Parathyroid adenoma (tissue), 2 donors: ENCODE measurements around the gene CHST11.

Source experiments
- H2AFZ ChIP-seq: fragments of 300-600 bp; sonication (generic); one replicate; pipeline ENCODE4 v1.7.0; 2017; ENCODE audit warnings: antibody characterized with exemption, mild to moderate bottlenecking
- H3K27ac ChIP-seq: fragments of 300-600 bp; sonication (generic); one replicate; pipeline ENCODE4 v1.7.0; 2017
- H3K27me3 ChIP-seq: fragments of 300-600 bp; sonication (generic); one replicate; pipeline ENCODE4 v1.7.0; 2017; ENCODE audit warnings: low read length; ENCODE audit not compliant: control insufficient read depth, insufficient read depth
- H3K36me3 ChIP-seq: fragments of 300-600 bp; sonication (generic); one replicate; pipeline ENCODE4 v1.7.0; 2017; ENCODE audit warnings: low read length; ENCODE audit not compliant: control insufficient read depth, insufficient read depth
- H3K4me1 ChIP-seq: fragments of 300-600 bp; sonication (generic); one replicate; pipeline ENCODE4 v1.7.0; 2017; ENCODE audit warnings: control low read depth
- H3K4me2 ChIP-seq: fragments of 300-600 bp; sonication (generic); one replicate; pipeline ENCODE4 v1.7.0; 2017; ENCODE audit warnings: low read length
- H3K4me3 ChIP-seq: fragments of 300-600 bp; sonication (generic); one replicate; pipeline ENCODE4 v1.7.0; 2017; ENCODE audit warnings: low read depth, low read length
- H3K79me2 ChIP-seq: fragments of 300-600 bp; sonication (generic); one replicate; pipeline ENCODE4 v1.7.0; 2017; ENCODE audit warnings: control low read depth
- H3K9ac ChIP-seq: fragments of 300-600 bp; sonication (generic); one replicate; pipeline ENCODE4 v1.7.0; 2017; ENCODE audit warnings: mild to moderate bottlenecking
- H3K9me3 ChIP-seq: fragments of 300-600 bp; sonication (generic); one replicate; pipeline ENCODE4 v1.7.0; 2017; ENCODE audit warnings: low read length; ENCODE audit not compliant: control insufficient read depth
- TF ChIP-seq, protein P1 (sequence below): fragments of 300-600 bp; sonication (generic); IDR thresholded peaks from one replicate; pipeline ENCODE4 v1.7.0; 2017; ENCODE audit warnings: antibody characterized with exemption, mild to moderate bottlenecking
- donor health status: primary hyperparathyroidism.

CHST11 gene

DNA sequence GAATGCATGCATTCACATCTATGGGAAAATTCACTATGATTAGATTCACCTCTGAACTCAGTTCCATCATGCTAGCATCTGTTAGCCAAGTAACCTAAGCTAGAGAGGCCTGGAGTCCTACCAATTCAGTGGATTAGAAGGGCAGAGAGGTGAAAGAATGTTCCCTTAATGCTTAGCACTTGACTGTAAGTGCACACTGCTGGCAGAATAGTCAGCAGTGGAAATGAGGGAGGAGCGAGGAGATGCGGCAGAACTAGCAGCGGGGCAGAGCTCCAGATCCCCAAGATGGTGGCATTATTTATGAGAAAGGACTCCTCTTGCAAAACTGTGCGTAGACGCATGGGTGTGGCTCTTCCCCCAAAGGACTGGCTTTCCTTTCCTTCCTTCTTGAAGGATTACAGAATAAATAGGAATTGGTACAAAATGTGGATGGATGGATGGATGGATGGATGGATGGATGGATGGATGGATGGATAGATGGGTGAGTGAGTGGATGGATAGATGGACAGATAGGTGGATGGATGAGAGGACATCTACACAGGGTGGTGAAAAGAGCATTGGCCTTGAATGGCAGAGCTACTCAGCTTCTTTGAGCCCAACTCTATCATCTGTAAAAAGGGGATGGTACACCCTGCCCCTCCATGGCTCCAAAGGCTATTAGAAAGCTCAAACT lies 227.2 kb downstream of the CHST11 start:
- no peaks in the 10 kb centered on the region for H3K9me3 ChIP-seq
- no peaks in the 10 kb centered on the region for H3K27me3 ChIP-seq
- H3K4me2 ChIP-seq = no peak overlapping the region
- no peaks in the 10 kb centered on the region for H3K79me2 ChIP-seq
- H3K27ac ChIP-seq = no peak overlapping the region
- no peak overlapping the region for H3K4me3 ChIP-seq
- H3K36me3 ChIP-seq = no peaks in the 10 kb centered on the region
- no peaks in the 10 kb centered on the region for H3K4me1 ChIP-seq
- TF ChIP-seq, protein P1, sequence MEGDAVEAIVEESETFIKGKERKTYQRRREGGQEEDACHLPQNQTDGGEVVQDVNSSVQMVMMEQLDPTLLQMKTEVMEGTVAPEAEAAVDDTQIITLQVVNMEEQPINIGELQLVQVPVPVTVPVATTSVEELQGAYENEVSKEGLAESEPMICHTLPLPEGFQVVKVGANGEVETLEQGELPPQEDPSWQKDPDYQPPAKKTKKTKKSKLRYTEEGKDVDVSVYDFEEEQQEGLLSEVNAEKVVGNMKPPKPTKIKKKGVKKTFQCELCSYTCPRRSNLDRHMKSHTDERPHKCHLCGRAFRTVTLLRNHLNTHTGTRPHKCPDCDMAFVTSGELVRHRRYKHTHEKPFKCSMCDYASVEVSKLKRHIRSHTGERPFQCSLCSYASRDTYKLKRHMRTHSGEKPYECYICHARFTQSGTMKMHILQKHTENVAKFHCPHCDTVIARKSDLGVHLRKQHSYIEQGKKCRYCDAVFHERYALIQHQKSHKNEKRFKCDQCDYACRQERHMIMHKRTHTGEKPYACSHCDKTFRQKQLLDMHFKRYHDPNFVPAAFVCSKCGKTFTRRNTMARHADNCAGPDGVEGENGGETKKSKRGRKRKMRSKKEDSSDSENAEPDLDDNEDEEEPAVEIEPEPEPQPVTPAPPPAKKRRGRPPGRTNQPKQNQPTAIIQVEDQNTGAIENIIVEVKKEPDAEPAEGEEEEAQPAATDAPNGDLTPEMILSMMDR = no peak
- no peak overlapping the region for H2AFZ ChIP-seq
- no peak overlapping the region for H3K9ac ChIP-seq

DNA sequence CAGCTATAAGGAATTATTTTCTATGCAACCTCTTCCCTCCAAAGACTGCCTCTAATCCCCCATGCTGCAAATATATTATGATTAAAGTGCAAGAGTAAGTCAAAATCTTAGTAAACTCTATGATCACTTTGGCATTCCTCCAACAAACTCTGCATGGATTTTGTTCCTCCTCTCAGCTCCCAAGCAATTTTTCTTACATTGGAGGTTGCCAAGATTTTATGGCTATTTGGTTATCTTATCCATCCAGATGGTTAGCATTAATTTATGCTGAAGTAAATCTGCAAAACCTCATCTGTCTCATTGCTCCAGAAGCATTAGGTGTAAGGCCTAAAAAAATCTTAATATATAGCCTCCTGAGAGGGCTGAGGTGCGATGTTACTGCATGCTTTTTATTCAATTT lies 228.1 kb downstream of the CHST11 start:
- Histone ChIP-seq H3K27ac (no peak overlapping the region), H3K36me3 (no peaks in the 10 kb centered on the region), H3K4me2 (no peak overlapping the region), H3K27me3 (no peaks in the 10 kb centered on the region), H3K9me3 (no peaks in the 10 kb centered on the region), H3K9ac (no peak overlapping the region), H2AFZ (no peak overlapping the region), H3K4me3 (no peak overlapping the region), H3K4me1 (no peaks in the 10 kb centered on the region), H3K79me2 (no peaks in the 10 kb centered on the region)
- TF ChIP-seq, protein P1 = no peak

DNA sequence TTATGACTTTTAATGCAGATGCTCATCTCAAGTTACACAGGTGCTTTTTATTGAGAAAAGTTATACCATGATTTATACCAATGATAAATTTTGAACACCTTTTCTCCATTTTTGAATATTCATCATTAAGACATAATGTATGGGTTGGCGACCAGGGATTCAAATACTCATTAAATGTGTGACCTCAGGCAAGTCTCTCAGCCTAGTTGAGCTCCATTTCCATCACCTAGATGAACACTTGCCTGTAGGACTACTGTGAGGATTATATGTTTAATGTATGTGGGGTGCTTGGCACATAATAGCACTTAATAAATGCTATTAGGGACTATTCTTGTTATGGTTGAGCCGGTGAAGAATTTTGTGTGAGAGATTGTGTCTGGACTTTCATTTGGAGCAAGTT lies 228.6 kb downstream of the CHST11 start:
- H3K4me1 ChIP-seq = no peaks in the 10 kb centered on the region
- H2AFZ ChIP-seq = no peak overlapping the region
- H3K27ac ChIP-seq = no peak overlapping the region
- H3K4me2 ChIP-seq = no peak overlapping the region
- no peak overlapping the region for H3K9ac ChIP-seq
- TF ChIP-seq, protein P1 = no peak
- no peaks in the 10 kb centered on the region for H3K27me3 ChIP-seq
- no peaks in the 10 kb centered on the region for H3K36me3 ChIP-seq
- H3K79me2 ChIP-seq = no peaks in the 10 kb centered on the region
- no peaks in the 10 kb centered on the region for H3K9me3 ChIP-seq
- no peak overlapping the region for H3K4me3 ChIP-seq

DNA sequence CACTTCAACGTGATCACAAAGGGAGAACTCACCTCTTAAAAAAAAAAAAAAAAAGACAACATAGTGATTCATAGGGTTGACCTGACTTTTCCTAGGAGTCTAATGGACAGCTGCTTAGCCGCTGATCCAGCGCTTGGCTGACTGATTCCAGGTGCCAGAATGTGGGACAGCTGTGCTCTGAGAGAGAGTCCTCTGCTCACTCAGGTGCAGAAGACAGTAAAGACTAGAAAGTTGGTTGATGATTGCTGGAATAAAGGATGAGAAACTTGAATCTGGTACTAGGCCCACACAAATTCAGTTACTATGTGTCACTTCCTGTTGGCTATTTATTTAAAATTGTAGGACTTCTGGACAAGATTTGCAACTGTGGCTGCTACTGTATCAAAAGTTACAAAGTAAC lies 229.4 kb downstream of the CHST11 start:
- TF ChIP-seq, protein P1 = no peak
- Histone ChIP-seq H3K79me2 (no peaks in the 10 kb centered on the region), H3K4me3 (no peak overlapping the region), H3K27ac (no peak overlapping the region), H3K9me3 (no peaks in the 10 kb centered on the region), H2AFZ (no peak overlapping the region), H3K27me3 (no peaks in the 10 kb centered on the region), H3K4me2 (no peak overlapping the region), H3K36me3 (no peaks in the 10 kb centered on the region), H3K4me1 (no peaks in the 10 kb centered on the region), H3K9ac (no peak overlapping the region)
